ENCODE measurements around the gene ZNF18.

The ZNF18 gene

GRCh38 chr17:11997147-11997971 lies at the start of gene ZNF18:
Gene ZNF18 (minus strand): TSS chr17:11997475. CDS start chr17:11992829, 4,646 bp downstream.
- DNase-seq, result peak; percentile 38

GRCh38 chr17:12046786-12047185 lies 49.5 kb upstream of the ZNF18 start:
- DNase-seq, result no peak

- no peak for DNase-seq
Observed at GRCh38 chr17:12043702-12044101, 46.4 kb upstream of the ZNF18 start.

GRCh38 chr17:12041312-12041711 lies 44.0 kb upstream of the ZNF18 start:
- DNase-seq, result no peak

GRCh38 chr17:12040478-12040877 lies 43.2 kb upstream of the ZNF18 start:
- DNase-seq, result no peak

- DNase-seq, result no peak
Observed at GRCh38 chr17:12037970-12038369, 40.7 kb upstream of the ZNF18 start.

GRCh38 chr17:12035673-12036072 lies 38.4 kb upstream of the ZNF18 start:
- no peak for DNase-seq

- no peak for DNase-seq
Observed at GRCh38 chr17:12034538-12034937, 37.3 kb upstream of the ZNF18 start.

GRCh38 chr17:12028611-12029010 lies 31.3 kb upstream of the ZNF18 start:
- DNase-seq, result no peak

GRCh38 chr17:12027658-12028057 lies 30.4 kb upstream of the ZNF18 start:
- no peak for DNase-seq

- DNase-seq, result no peak
Observed at GRCh38 chr17:12024327-12024726, 27.1 kb upstream of the ZNF18 start.

- DNase-seq, result no peak
Observed at GRCh38 chr17:12022310-12022709, 25.0 kb upstream of the ZNF18 start.

- DNase-seq, result no peak
Observed at GRCh38 chr17:12021623-12022140, 24.4 kb upstream of the ZNF18 start.

GRCh38 chr17:12020642-12021622 lies 23.7 kb upstream of the ZNF18 start, which contains the start of gene MAP2K4:
Gene MAP2K4 (plus strand): TSS chr17:12020877. CDS start chr17:12020887, 10 bp downstream.
- DNase-seq, result peak; percentile 8

- no peak for DNase-seq
Observed at GRCh38 chr17:12007466-12007865, 10.2 kb upstream of the ZNF18 start.

- no peak for DNase-seq
Observed at GRCh38 chr17:11999696-12000095, 2.4 kb upstream of the ZNF18 start.

GRCh38 chr17:11997972-11998233 lies 628 bp upstream of the ZNF18 start:
- DNase-seq, result no peak

- DNase-seq, result peak; percentile 1
Observed at GRCh38 chr17:11996722-11997146, 541 bp downstream of the ZNF18 start.

- DNase-seq, result no peak
Observed at GRCh38 chr17:11991461-11991860, 5.8 kb downstream of the ZNF18 start.

- DNase-seq, result no peak
Observed at GRCh38 chr17:11990363-11990983, 6.8 kb downstream of the ZNF18 start.

- DNase-seq, result no peak
Observed at GRCh38 chr17:11986942-11987329, 10.3 kb downstream of the ZNF18 start.

- no peak for DNase-seq
Observed at GRCh38 chr17:11986179-11986941, 10.9 kb downstream of the ZNF18 start.

Measured in NCI-H2029 treated with DMSO at 0.1 percent for 48 hours (cell line).